Thoracic aorta (tissue), 2 donors: Measurements from ENCODE around the gene SELE. TPM values are rescaled to one million over a fixed set of nuclear protein-coding genes. Genes with fewer than 3 reads are reported as not detected.

Experiments
- ATAC-seq: fragments of 150-250 bp; one replicate; pipeline ENCODE4 v1.8.0; 2017; ENCODE audit warnings: low read depth; ENCODE audit not compliant: insufficient number of reproducible peaks, low FRiP score
- DNase-seq: peaks from one replicate; pipeline ENCODE4 v3.0.0-alpha.2; 2020; ENCODE audit warnings: low spot score
- H3K27ac ChIP-seq, 2 donors: fragments of 200-600 bp; sonication (generic); 1 replicate in 1 of 2; 2 replicates in 1 of 2; pipeline ENCODE4 v1.5.1; 2016; ENCODE audit warnings: mild to moderate bottlenecking in 2 of 2, moderate library complexity in 2 of 2
- H3K27me3 ChIP-seq: fragments of 200-600 bp; sonication (generic); replicated peaks from 2 replicates; pipeline ENCODE4 v1.6.0; 2016; ENCODE audit warnings: mild to moderate bottlenecking; ENCODE audit not compliant: insufficient read depth
- H3K36me3 ChIP-seq: fragments of 200-600 bp; sonication (generic); one replicate; pipeline ENCODE4 v1.5.1; 2016
- H3K4me1 ChIP-seq, 2 donors: fragments of 200-600 bp; sonication (generic); 1 replicate in 1 of 2; 2 replicates in 1 of 2; pipeline versions ENCODE4 v1.5.1 to v1.6.0; 2016; ENCODE audit warnings: low read depth in 2 of 2, mild to moderate bottlenecking in 1 of 2; ENCODE audit not compliant: control insufficient read depth in 1 of 2
- H3K4me3 ChIP-seq: fragments of 200-600 bp; sonication (generic); 2 replicates; pipeline ENCODE4 v1.5.1; 2016; ENCODE audit warnings: mild to moderate bottlenecking
- H3K9me3 ChIP-seq: fragments of 200-600 bp; sonication (generic); 2 replicates; pipeline ENCODE4 v1.5.1; 2016
- total RNA-seq, 2 donors: library from RNA; depleted of rRNA; stranded (reverse); fragments of >200 nt; gene quantifications; one replicate each; pipeline versions ENCODE4 v1.1.0 to v1.2.3, GENCODE V29; 2016
- TF ChIP-seq, protein P1 (sequence below): fragments of 200-600 bp; sonication (generic); IDR thresholded peaks from one replicate; pipeline ENCODE4 v1.5.1; 2019; ENCODE audit warnings: antibody characterized with exemption

Gene SELE
- total RNA-seq, 2 donors from 2014 or later, result 3.4 to 28.8 TPM

DNA sequence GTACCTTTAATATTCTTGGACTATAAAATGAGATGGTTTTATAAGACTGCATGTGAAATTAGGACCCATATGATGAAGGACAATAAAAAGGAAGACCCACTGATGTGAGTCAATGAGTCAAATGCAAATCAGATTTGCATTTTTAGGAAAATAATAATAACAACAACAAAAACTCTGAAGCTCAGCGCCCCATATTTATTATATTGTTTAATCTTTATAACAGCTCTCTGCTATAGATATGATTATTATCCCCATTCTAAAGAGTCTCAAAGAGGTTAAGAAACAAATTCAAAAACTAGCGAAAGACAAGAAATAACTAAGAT is 21.6 kb downstream of the SELE start:
- ATAC-seq (no peak), DNase-seq (no peak)
- no peak overlapping the region for H3K27ac ChIP-seq
- H3K4me1 ChIP-seq, result no peaks in the 10 kb centered on the region
- peak overlapping the region; percentile 61 for H3K4me3 ChIP-seq
- peaks cover 3% of the 10 kb centered on the region for H3K9me3 ChIP-seq
- no peaks in the 10 kb centered on the region for H3K27me3 ChIP-seq
- H3K36me3 ChIP-seq, result no peaks in the 10 kb centered on the region
- TF ChIP-seq, protein P1, sequence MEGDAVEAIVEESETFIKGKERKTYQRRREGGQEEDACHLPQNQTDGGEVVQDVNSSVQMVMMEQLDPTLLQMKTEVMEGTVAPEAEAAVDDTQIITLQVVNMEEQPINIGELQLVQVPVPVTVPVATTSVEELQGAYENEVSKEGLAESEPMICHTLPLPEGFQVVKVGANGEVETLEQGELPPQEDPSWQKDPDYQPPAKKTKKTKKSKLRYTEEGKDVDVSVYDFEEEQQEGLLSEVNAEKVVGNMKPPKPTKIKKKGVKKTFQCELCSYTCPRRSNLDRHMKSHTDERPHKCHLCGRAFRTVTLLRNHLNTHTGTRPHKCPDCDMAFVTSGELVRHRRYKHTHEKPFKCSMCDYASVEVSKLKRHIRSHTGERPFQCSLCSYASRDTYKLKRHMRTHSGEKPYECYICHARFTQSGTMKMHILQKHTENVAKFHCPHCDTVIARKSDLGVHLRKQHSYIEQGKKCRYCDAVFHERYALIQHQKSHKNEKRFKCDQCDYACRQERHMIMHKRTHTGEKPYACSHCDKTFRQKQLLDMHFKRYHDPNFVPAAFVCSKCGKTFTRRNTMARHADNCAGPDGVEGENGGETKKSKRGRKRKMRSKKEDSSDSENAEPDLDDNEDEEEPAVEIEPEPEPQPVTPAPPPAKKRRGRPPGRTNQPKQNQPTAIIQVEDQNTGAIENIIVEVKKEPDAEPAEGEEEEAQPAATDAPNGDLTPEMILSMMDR, result no peak

DNA sequence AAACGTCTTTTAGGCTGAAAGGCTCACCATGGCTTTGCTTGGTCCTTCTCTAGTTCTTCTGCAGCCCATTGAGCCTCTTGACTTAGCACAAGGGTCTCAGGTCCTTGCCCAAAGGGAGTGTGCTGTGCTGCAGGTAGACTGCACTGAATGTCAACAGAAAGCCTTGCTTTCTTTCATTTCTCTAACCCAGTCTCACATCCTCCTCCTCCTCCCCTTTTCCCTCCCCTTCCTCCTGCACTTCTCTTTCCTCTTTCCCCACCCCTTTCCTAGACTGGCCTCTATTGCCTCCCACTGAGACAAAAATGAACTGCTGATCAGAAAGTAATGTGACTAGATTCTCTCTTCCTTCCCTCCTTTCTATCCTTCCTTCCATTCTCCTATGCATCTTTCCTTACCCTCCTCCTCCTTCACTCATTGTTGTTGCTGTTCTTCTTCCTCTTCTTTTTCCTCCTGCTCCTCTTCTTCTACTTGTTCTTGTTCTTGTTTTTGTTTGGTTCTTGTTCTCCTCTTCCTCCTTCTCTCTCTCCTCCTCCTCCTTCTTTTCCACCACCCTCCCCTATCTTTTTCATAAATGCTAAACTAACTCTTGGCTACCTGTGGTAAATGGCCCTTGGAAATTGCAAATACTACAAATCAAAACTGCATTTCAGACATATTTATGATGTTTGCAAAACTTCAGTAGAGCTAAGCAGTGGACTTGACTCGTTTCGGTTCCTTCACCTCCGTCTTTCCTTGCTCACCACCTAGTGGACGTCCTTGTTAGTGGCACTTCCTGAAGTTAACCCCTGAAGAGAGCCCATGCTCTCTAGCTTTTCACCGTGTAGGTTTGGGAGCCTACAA is 22.2 kb downstream of the SELE start, which contains the start of gene SELL:
SELL (minus strand) TSS at position 152 of the 840 bp plus-strand sequence; CDS start at position 30, 122 bp downstream.
- ATAC-seq, result peak; percentile 36
- Histone ChIP-seq H3K36me3 (no peaks in the 10 kb centered on the region), H3K4me3 (peak within 1 kb of the TSS; percentile 61), H3K27ac (no peak within 1 kb of the TSS), H3K27me3 (no peaks in the 10 kb centered on the region), H3K4me1 (no peaks in the 10 kb centered on the region), H3K9me3 (peaks cover 3% of the 10 kb centered on the region)
- TF ChIP-seq, protein P1, result peak; percentile 60
- DNase-seq, result no peak

DNA sequence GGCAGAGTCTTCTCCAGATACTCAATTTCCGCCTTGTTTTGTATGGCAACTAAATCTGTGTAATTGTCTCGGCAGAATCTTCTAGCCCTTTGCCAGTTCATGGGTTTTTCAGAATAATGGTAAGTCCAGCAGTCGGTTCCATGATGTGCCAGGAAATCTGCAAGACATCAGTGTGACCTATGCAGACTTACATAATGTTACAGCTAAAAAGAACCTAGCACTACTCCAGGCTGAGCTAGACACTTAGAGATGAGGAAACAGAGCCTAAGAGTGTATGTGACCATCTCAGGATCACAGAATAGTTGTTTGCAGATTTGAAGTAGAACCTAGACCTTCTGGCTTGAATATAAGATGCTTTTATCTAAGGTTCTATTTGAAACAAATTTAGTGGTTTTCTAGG is 25.2 kb downstream of the SELE start:
- Histone ChIP-seq H3K4me3 (no peak overlapping the region), H3K27me3 (no peaks in the 10 kb centered on the region), H3K4me1 (no peaks in the 10 kb centered on the region), H3K27ac (no peak overlapping the region), H3K36me3 (no peaks in the 10 kb centered on the region), H3K9me3 (peaks cover 1% of the 10 kb centered on the region)
- DNase-seq (no peak), ATAC-seq (no peak)
- TF ChIP-seq, protein P1, result no peak

DNA sequence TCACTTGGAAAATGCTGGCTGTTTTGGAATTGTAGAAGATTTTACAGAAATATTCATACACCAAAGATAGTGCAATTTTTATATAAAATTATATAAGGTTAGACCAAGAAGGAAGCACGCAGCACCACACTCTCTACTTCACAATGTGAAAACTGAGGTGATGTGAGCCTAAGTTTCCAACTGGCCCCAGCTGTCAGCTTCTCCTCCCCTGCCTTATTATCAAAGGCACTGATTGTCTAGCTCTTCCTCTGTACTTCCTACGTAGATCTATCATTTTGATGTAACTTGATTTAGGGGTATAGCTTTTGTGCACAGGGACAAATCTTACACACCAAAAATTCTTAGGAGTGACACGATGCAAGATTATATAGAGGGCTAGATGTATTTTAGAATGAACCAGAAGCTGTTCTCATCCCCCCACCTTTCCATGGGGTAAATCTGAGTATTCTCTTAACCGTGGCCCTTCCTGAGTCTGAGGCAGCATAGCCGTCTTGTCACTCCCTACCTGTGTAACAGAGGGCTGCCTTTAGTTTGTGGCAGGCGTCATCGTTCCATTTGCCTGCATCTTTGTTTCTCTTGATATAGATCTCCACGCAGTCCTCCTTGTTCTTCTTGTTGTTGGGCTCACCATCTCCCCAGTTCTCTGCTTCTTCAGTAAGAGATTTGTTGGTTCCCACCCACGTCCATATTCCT is 25.8 kb downstream of the SELE start:
- no peak overlapping the region for H3K27ac ChIP-seq
- ATAC-seq (no peak), DNase-seq (no peak)
- H3K4me1 ChIP-seq, result no peaks in the 10 kb centered on the region
- H3K36me3 ChIP-seq, result no peaks in the 10 kb centered on the region
- no peaks in the 10 kb centered on the region for H3K27me3 ChIP-seq
- no peaks in the 10 kb centered on the region for H3K9me3 ChIP-seq
- TF ChIP-seq, protein P1, result no peak
- no peak overlapping the region for H3K4me3 ChIP-seq

DNA sequence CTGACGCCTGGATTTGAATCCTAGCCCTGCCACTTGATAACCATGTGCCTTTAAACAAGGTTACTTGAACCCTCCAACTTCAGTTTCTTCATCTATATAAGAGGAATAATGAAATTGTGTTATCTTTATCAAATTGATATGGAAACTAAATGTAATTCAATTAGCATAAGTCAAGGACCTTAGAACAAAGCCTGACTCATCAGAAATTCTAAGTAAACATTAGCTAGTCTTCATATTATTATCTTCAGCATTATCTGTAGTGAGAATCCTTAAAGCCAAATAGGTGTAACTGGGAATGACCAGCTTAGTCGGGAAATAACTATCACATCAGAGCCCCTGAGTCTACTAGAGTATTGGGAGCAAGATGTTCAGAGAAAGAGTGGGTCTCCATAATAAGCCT is 29.1 kb downstream of the SELE start:
- H3K9me3 ChIP-seq, result no peaks in the 10 kb centered on the region
- H3K27me3 ChIP-seq, result no peaks in the 10 kb centered on the region
- H3K27ac ChIP-seq, result no peak overlapping the region
- H3K36me3 ChIP-seq, result no peaks in the 10 kb centered on the region
- no peak for DNase-seq
- TF ChIP-seq, protein P1, result no peak
- no peak for ATAC-seq
- H3K4me3 ChIP-seq, result no peak overlapping the region
- no peaks in the 10 kb centered on the region for H3K4me1 ChIP-seq
